ENCODE measurements around the gene WBP2.

DNA sequence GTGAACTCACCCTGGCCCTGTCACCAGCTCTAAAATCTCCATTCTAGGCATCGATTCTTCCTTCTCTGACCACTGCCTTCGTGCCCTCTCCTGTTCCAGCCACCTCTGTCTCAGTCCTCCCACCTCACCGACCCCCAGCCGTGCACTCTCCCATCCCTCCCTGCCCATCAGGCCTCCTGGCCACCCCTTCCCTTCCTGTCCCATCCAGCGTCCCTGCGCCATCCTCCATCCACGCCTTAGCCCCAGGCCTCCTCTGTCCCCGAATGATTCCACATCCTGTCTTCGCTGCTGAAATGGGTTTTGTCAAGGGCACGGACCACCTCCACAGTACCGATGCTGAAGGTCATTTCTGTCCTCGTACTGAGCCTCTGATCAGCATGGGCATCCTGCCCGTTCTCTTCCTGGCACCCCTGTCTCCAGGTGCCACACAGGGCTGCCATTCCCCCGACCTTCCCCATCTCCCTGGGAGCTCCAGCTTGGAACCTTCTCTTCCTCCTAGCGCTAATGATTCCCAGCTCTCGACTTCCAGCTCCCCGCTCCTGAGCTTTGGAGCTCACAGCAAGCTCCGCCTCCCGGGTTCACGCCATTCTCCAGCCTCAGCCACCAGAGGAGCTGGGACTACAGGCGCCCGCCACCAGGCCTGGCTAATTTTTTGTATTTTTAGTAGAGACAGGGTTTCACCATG, 39.1 kb upstream of the WBP2 start:
- no peak for TF ChIP-seq PML (IDR thresholded peaks at IDR 0.05; ENCODE audit: low read length)
- TF ChIP-seq JUNB (IDR thresholded peaks at IDR 0.05), result no peak
- TF ChIP-seq POLR2A (IDR thresholded peaks at IDR 0.05; ENCODE audit: low read depth, low read length), result no peak; the same call in 1 of the 2 replicates

Measured in GM12878 (cell line).